Measurements from ENCODE around the gene TMEM72. TPM values are rescaled to one million over a fixed set of nuclear protein-coding genes. Genes with fewer than 3 reads are reported as not detected.
A peak's percentile ranks its signal among the peaks of the same experiment; 100 is the strongest.

The TMEM72 gene
- total RNA-seq, 2 donors from 2014 or later = 14.5 to 17.6 TPM

DNA sequence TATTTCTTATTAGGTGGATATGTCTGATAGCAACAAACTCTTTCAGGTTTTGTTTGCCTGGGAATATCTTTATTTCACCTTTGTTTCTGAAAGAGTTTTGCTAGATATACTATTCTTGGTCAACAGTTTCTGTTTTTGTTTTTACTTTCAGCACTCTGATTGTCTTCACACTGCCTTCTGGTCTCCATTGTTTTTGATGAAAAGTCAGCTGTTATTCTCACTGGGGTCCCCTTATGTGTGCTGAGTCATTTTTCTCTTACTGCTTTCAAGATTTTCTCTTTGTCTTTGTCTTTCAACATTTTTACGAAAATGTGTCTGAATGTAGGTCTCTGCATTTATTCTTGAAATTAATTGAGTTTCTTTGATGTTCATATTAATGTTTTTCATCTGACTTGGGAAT, 33.2 kb downstream of the TMEM72 start:
- no peak for DNase-seq
- no peak for TF ChIP-seq CTCF (IDR thresholded peaks at IDR 0.05)
- no peak overlapping the region for H3K4me3 ChIP-seq
- H3K27ac ChIP-seq = no peak overlapping the region
- H3K9ac ChIP-seq (ENCODE audit: low read depth in 2 of 2, low read length in 2 of 2) = no peak overlapping the region
- H3K9me3 ChIP-seq = no peaks in the 10 kb centered on the region
- H3K36me3 ChIP-seq = no peaks in the 10 kb centered on the region
- intact Hi-C loops (cut with DNase I) = no loop called here
- no peaks in the 10 kb centered on the region for H3K4me1 ChIP-seq
- H3K27me3 ChIP-seq = no peaks in the 10 kb centered on the region

- no peaks in the 10 kb centered on the region for H3K36me3 ChIP-seq
- TF ChIP-seq CTCF (IDR thresholded peaks at IDR 0.05) = no peak
- H3K9me3 ChIP-seq = no peaks in the 10 kb centered on the region
- H3K4me3 ChIP-seq = no peak overlapping the region
- no peak overlapping the region for H3K9ac ChIP-seq (ENCODE audit: low read depth in 2 of 2, low read length in 2 of 2)
- intact Hi-C loops (cut with DNase I) = no loop called here
- H3K4me1 ChIP-seq = no peaks in the 10 kb centered on the region
- H3K27ac ChIP-seq = no peak overlapping the region
- no peaks in the 10 kb centered on the region for H3K27me3 ChIP-seq
- no peak for DNase-seq
Observed at GRCh38 chr10:44946205-44946604, 35.1 kb downstream of the TMEM72 start.

DNA sequence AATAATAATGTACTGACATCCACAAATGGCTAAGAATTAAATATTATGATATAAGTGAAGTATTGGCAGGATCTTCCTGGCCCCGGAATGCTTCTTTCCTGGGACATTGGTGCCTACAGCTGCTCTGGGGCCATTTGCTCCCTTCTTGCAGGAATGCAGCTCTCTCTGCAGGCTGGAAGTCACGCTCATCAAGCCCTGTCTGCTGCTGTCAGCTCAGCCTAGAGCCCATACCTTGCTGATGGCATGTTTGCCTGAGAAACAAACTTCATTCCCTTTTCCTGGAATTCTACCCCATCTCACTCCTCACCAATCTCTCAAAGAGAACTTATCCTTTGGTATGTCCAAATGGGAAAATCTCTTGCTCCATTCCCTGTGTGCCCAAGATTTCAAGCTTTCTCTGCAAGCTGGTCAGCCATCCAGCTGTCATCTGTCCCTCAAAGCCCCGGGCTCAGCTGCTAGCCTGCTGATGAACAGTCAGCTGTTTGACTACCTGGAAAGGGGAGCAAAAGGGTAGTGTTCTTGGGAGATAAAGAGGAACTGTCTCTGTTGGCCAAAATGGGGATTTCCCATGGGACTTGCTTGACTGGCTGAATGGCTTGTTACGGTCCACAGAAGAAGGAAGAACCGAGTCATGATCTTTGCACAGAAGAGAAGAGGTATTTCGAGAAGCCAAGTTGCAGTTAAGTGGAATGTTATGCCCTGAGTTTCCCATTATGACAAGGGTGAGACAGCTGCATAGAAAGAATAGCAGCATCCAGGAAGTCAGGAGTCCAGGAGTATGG, 36.4 kb downstream of the TMEM72 start:
- H3K27ac ChIP-seq = no peak overlapping the region
- H3K9ac ChIP-seq (ENCODE audit: low read depth in 2 of 2, low read length in 2 of 2) = no peak overlapping the region
- no peak overlapping the region for H3K4me3 ChIP-seq
- no peaks in the 10 kb centered on the region for H3K4me1 ChIP-seq
- H3K9me3 ChIP-seq = no peaks in the 10 kb centered on the region
- H3K36me3 ChIP-seq = no peaks in the 10 kb centered on the region
- no peak for TF ChIP-seq CTCF (IDR thresholded peaks at IDR 0.05)
- intact Hi-C loops (cut with DNase I) = no loop called here
- peak; percentile 16 for DNase-seq
- H3K27me3 ChIP-seq = no peaks in the 10 kb centered on the region

DNA sequence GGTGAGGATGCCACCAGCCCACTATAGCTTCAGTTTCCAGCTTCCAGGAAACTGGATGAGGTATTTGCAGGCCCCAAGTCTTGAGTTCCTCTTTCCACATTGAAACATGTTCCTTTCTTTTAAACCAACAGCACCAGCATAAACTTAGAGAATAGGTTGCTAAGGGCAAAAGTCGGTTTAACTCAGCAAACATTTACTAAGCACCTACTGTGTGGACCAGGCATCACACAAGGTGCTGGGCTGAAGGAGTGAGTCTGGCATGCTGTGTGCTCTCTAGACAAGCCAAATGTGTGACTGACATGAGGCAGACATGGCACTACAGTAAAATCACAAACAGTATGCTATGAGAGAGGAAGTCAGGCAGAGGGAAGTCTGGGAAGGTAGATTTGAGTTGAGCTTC, 37.5 kb downstream of the TMEM72 start:
- intact Hi-C loops (cut with DNase I) = no loop called here

GRCh38 chr10:44949127-44949802, 38.1 kb downstream of the TMEM72 start:
- H3K27ac ChIP-seq = no peak overlapping the region
- no peak for DNase-seq
- intact Hi-C loops (cut with DNase I) = no loop called here

More for the DNA sequence above, 37.5 kb downstream of the TMEM72 start:
- no peak overlapping the region for H3K4me3 ChIP-seq
- H3K27ac ChIP-seq = no peak overlapping the region
- H3K27me3 ChIP-seq = no peaks in the 10 kb centered on the region
- no peaks in the 10 kb centered on the region for H3K36me3 ChIP-seq
- DNase-seq = no peak
- H3K4me1 ChIP-seq = no peaks in the 10 kb centered on the region
- no peak overlapping the region for H3K9ac ChIP-seq (ENCODE audit: low read depth in 2 of 2, low read length in 2 of 2)
- no peaks in the 10 kb centered on the region for H3K9me3 ChIP-seq
- no peak for TF ChIP-seq CTCF (IDR thresholded peaks at IDR 0.05)

More at GRCh38 chr10:44949127-44949802, 38.1 kb downstream of the TMEM72 start:
- Histone ChIP-seq H3K4me3 (no peak overlapping the region), H3K4me1 (no peaks in the 10 kb centered on the region), H3K36me3 (no peaks in the 10 kb centered on the region), H3K9me3 (no peaks in the 10 kb centered on the region), H3K9ac (ENCODE audit: low read depth in 2 of 2, low read length in 2 of 2) (no peak overlapping the region), H3K27me3 (no peaks in the 10 kb centered on the region)
- no peak for TF ChIP-seq CTCF (IDR thresholded peaks at IDR 0.05)
